AG04449 (cell line): Measurements from ENCODE around the gene DIAPH2.

Experiments used
- CTCF ChIA-PET: fragments of 350-600 bp; formaldehyde crosslinking; extraction: SDS; loops from one replicate; lab custom pipeline; 2021; ENCODE audit warnings: antibody characterized with exemption; lab: Yijun Ruan, JAX
- POLR2A ChIA-PET: fragments of 400-600, 350-600 bp; formaldehyde crosslinking; extraction: SDS; loops from one replicate; lab custom pipeline; 2020; ENCODE audit warnings: antibody characterized with exemption, inconsistent platforms; lab: Yijun Ruan, JAX
- DNase-seq: peaks from one replicate; pipeline ENCODE4 v3.0.0-alpha.2; 2010; ENCODE audit warnings: low read depth, low spot score
- H3K4me3 ChIP-seq: 2 replicates; pipeline ENCODE4 v1.5.1; 2011; ENCODE audit warnings: low read depth, mild to moderate bottlenecking, control low read depth, low read length
- TF ChIP-seq, protein P1 (sequence below): IDR thresholded peaks from one replicate; pipeline ENCODE4 v1.5.1; 2011; ENCODE audit warnings: mild to moderate bottlenecking, moderate library complexity, low read length, control low read depth, inconsistent platforms; ENCODE audit not compliant: insufficient read depth; ENCODE audit errors: missing control alignments

DIAPH2 gene

DNA sequence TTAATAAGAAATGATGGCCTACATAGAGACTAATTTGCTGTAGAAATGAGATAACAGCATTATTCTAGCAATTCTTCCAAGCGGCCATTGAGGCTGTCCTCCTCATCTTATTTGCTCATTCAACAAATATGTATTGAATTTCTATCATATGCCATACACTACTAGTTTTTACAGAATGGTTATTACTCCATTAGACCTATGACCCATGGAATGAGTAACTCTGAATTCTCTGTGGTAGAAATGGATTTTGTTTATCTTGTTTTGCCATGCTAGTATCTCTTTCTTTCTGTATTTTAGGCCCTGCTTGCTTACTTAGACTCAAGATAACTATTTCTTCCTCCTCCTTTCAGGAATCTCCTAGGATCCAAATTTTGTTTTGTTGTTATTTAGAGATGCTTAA is 302.6 kb downstream of the DIAPH2 start:
- ChIA-PET CTCF (no interaction called here), POLR2A (no interaction called here)
- TF ChIP-seq, protein P1, sequence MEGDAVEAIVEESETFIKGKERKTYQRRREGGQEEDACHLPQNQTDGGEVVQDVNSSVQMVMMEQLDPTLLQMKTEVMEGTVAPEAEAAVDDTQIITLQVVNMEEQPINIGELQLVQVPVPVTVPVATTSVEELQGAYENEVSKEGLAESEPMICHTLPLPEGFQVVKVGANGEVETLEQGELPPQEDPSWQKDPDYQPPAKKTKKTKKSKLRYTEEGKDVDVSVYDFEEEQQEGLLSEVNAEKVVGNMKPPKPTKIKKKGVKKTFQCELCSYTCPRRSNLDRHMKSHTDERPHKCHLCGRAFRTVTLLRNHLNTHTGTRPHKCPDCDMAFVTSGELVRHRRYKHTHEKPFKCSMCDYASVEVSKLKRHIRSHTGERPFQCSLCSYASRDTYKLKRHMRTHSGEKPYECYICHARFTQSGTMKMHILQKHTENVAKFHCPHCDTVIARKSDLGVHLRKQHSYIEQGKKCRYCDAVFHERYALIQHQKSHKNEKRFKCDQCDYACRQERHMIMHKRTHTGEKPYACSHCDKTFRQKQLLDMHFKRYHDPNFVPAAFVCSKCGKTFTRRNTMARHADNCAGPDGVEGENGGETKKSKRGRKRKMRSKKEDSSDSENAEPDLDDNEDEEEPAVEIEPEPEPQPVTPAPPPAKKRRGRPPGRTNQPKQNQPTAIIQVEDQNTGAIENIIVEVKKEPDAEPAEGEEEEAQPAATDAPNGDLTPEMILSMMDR, result no peak
- no peak overlapping the region for H3K4me3 ChIP-seq
- no peak for DNase-seq

DNA sequence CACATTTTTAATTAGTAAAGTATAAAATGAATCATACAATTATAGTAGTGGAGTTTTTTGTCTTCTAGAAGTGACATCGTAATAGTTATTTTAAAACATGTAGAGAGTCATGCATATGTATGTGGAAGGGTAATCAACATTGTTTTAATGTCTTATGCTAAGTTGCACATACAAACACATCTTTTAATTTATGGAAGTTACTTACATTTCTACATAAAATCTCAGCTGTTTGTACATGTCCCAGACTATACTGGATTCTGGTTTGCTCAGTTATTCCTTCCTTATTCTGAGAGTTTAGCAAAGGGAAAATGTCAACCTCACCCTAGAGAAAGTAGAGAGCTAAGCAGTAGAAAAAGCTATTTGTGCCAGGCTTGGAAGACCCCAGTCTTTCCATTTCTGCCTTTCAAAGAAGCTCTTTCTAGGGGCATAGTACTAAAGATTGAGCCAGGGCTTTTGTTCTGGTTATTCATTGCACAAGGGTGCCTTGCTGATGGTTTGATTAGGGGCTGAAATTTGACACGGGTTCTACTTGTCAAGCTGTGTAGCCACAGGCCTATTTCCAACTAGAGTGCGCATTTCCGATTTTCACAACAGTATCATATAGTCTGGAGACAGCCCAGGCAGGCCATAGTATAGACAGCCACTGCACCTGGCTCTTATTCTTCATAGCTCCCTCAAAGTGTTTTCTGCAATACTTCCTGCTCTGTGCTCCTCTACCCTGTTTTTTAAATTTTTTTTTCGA is 305.4 kb downstream of the DIAPH2 start:
- DNase-seq, result no peak
- POLR2A ChIA-PET, result no interaction called here

DNA sequence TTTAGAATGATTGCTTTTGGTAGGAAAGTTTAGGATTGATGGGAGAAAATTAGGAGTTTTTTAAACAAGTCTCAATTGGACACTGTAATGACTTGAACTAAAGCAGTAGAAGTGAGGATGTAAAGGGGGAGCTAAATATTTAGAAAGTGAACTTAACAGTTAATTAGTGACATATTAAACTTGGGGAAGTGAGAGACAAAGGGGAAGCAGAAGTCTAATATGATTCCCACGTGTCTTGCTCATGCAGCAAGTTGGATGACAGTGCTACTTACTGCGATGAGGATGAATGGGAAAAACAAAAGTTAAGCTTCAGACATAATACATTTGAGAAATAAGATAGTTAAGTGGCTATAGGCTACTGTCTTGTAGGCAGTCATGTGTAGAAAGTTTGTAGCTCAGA is 309.5 kb downstream of the DIAPH2 start:
- CTCF ChIA-PET, result no interaction called here
- H3K4me3 ChIP-seq, result no peak overlapping the region
- TF ChIP-seq, protein P1, result no peak
- POLR2A ChIA-PET, result no interaction called here
- DNase-seq, result no peak

More for the DNA sequence above, 305.4 kb downstream of the DIAPH2 start:
- H3K4me3 ChIP-seq, result no peak overlapping the region
- CTCF ChIA-PET, result no interaction called here
- TF ChIP-seq, protein P1, result no peak

DNA sequence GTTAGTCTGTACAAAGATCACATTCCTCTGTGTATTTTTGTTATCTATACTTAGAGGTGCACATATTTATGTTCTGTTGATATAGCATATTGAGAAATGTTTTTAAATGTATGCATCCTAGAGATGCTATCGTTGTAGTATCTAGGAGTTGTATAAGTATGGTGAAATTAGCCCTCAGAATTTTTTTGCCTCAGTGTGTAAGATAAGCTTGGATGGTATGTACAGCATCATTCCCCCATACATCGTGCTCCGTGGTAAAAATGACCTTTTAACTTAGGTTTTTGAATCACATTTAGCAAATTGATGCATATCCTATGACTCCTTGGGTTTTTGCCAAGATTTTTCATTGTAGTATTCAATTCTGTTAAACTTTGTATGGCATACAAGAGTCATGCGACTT is 312.6 kb downstream of the DIAPH2 start:
- DNase-seq, result no peak
- H3K4me3 ChIP-seq, result no peak overlapping the region
- TF ChIP-seq, protein P1, result no peak
- ChIA-PET POLR2A (no interaction called here), CTCF (no interaction called here)

DNA sequence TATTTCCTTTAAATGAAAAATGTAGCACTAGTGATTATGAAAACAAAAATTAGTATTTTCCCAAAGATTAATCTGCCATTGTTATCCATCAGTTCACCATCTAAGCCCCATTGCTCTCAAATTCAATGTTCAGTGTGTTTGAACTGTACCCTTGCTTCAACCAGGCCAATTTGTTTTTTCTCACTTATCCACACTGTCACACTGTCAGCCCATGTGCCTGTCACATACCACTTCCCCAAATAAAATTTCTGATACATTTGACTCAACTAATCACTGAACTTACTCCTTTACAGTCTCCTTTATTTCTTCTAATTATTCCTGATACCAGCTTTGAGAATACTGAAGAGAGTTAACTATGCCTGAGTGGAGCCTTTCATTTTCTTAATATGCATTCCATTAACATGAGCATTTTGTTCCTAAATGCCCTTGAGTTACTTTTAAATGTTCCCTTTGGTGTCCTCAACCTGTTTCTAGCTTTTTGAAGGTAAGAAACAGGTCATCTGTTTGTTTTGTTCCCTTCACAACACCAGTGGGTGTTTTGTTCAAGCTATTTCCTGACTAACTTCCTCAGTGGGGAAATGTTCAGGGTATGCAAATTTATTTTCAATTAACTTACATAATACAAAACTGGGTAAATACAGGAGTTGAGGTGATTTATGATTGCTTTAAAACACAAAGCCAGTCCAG is 316.2 kb downstream of the DIAPH2 start:
- ChIA-PET POLR2A (no interaction called here), CTCF (no interaction called here)
- DNase-seq, result no peak
- H3K4me3 ChIP-seq, result no peak overlapping the region
- TF ChIP-seq, protein P1, result no peak

DNA sequence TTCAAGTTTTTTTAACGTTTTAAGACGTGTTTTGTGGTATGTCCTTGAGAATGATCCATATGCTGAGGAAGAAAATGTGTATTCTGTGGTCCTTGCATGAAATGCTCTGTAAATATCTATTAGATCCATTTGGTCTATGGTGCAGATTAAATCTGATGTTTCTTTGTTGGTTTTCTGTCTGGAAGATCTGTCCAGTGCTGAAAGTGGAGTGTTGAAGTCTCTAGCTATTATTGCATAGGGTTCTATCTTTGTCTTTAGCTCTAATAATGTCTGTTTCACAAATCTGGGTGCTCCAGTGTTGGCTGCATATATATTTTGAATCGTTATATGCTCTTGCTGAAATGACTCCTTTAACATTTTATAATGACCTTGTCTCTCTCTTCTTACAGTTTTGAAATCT is 321.5 kb downstream of the DIAPH2 start:
- TF ChIP-seq, protein P1, result no peak
- no peak for DNase-seq
- CTCF ChIA-PET, result no interaction called here
- no peak overlapping the region for H3K4me3 ChIP-seq
- POLR2A ChIA-PET, result no interaction called here
